HepG2 (cell line): ENCODE measurements around the gene TMBIM6. TPM values are rescaled to one million over a fixed set of nuclear protein-coding genes. Genes with fewer than 3 reads are reported as not detected.
"Not testable (repeated sequence)": the region's sequence is repeated elsewhere in the genome, so short reads cannot be mapped to it uniquely, and the experiment has no call there.

Source experiments
- ATAC-seq: fragments of 200-7000 bp; cut with Tn5 transposase; 3 replicates; pipeline ENCODE4 v1.9.1; 2020; ENCODE audit warnings: mild to moderate bottlenecking, moderate library complexity
- BruUV-seq: library from RNA; stranded (reverse); fragments of 400-500 nt; replicated peaks from 2 replicates; lab custom pipeline; 2021; lab: Mats Ljungman, UMichigan
- CTCF ChIA-PET: fragments of 300-600 bp; formaldehyde crosslinking; extraction: SDS; loops from one replicate; lab custom pipeline; 2021; ENCODE audit warnings: low total read pairs, inconsistent platforms, low intra/inter-chr PET ratio; lab: Yijun Ruan, JAX
- POLR2A ChIA-PET: fragments of 350-600 bp; sonication (Branson Sonifier 250); formaldehyde crosslinking; loops from one replicate; lab custom pipeline; 2020; ENCODE audit warnings: antibody characterized with exemption, inconsistent platforms; lab: Yijun Ruan, JAX
- DNase-seq: peaks from one replicate; pipeline ENCODE4 v3.0.0-alpha.2; 2015; ENCODE audit warnings: low spot score
- FAIRE-seq: peaks from 3 replicates; lab custom pipeline; 2011; peaks lifted over from hg19 to GRCh38; lab: Jason Lieb, UNC
- H2AFZ ChIP-seq: one replicate; pipeline ENCODE4 v1.6.1; 2011; ENCODE audit warnings: low read length, inconsistent platforms
- H3K27ac ChIP-seq: fragments of 300-600 bp; 3 replicates; pipeline ENCODE4 v1.8.0; 2011; ENCODE audit warnings: mixed run types, mild to moderate bottlenecking, mixed read lengths, low read length, inconsistent platforms; ENCODE audit not compliant: insufficient read depth; ENCODE audit errors: extremely low read length
- H3K27me3 ChIP-seq, 2 experiments: fragments of 200-600 bp in 1 of 2; 2 replicates in 1 of 2; 3 replicates in 1 of 2; pipeline versions ENCODE4 v1.6.0 to v1.8.0; 2011; ENCODE audit warnings: low read length in 2 of 2, mild to moderate bottlenecking in 2 of 2, moderate library complexity in 2 of 2, inconsistent platforms in 1 of 2; ENCODE audit not compliant: insufficient read depth in 2 of 2, control insufficient read depth in 1 of 2
- H3K36me3 ChIP-seq, 2 experiments: fragments of 200-600 bp in 1 of 2; replicated peaks in 1 of 2; 2 replicates in 1 of 2; 3 replicates in 1 of 2; pipeline versions ENCODE4 v1.5.1 to v1.8.0; 2011; ENCODE audit warnings: low read length in 2 of 2, inconsistent platforms in 1 of 2; ENCODE audit not compliant: insufficient read depth in 2 of 2, control insufficient read depth in 1 of 2
- H3K4me1 ChIP-seq: 2 replicates; pipeline ENCODE4 v1.5.1; 2012; ENCODE audit warnings: low read length, inconsistent platforms; ENCODE audit not compliant: insufficient read depth
- H3K4me2 ChIP-seq: 2 replicates; pipeline ENCODE4 v1.6.0; 2011; ENCODE audit warnings: low read depth, low read length, inconsistent platforms
- H3K4me3 ChIP-seq, 3 experiments: fragments of 200-600 bp in 1 of 3; sonication (generic), shearing (Covaris generic) in 1 of 3; replicated peaks in 1 of 3; 2 replicates each; pipeline ENCODE4 v1.5.1; 2011 to 2016; ENCODE audit warnings: low read length in 3 of 3, inconsistent platforms in 2 of 3, low read depth in 2 of 3, mild to moderate bottlenecking in 2 of 3, control low read depth in 1 of 3, mixed read lengths in 1 of 3; ENCODE audit not compliant: insufficient read depth in 1 of 3
- H3K79me2 ChIP-seq: one replicate; pipeline ENCODE4 v1.6.1; 2011; ENCODE audit warnings: low read length, inconsistent platforms; ENCODE audit not compliant: insufficient read depth
- H3K9ac ChIP-seq: 2 replicates; pipeline ENCODE4 v1.6.0; 2011; ENCODE audit warnings: mild to moderate bottlenecking, low read depth, low read length, inconsistent platforms; ENCODE audit not compliant: insufficient read depth
- H3K9me3 ChIP-seq: 2 replicates; pipeline ENCODE4 v1.5.1; 2012; ENCODE audit warnings: mild to moderate bottlenecking, low read length
- H4K20me1 ChIP-seq: 2 replicates; pipeline ENCODE4 v1.6.0; 2011; ENCODE audit warnings: inconsistent platforms, mild to moderate bottlenecking, low read length, moderate library complexity; ENCODE audit not compliant: insufficient read depth
- ARHGAP35 ChIP-seq: sonication (generic); formaldehyde crosslinking; IDR thresholded peaks from 2 replicates; pipeline ENCODE4 v1.9.0; 2022; ENCODE audit warnings: mild to moderate bottlenecking, inconsistent platforms, moderate library complexity, missing genetic modification reagents, borderline replicate concordance
- CEBPB ChIP-seq: IDR thresholded peaks from 2 replicates; pipeline ENCODE4 v1.6.1; 2011; ENCODE audit warnings: low read depth, low read length, improper control_type of control experiment, borderline replicate concordance
- CEBPG ChIP-seq: IDR thresholded peaks from 2 replicates; pipeline ENCODE4 v1.6.1; 2016
- ETV5 ChIP-seq: IDR thresholded peaks from 2 replicates; pipeline ENCODE4 v1.6.1; 2018; ENCODE audit warnings: missing biosample characterization, missing genetic modification reagents, inconsistent platforms, borderline replicate concordance
- FLYWCH1 ChIP-seq: sonication (generic); formaldehyde crosslinking; IDR thresholded peaks from 2 replicates; pipeline ENCODE4 v1.8.1; 2023; ENCODE audit warnings: mild to moderate bottlenecking, missing genetic modification reagents
- IRF2 ChIP-seq: IDR thresholded peaks from 2 replicates; pipeline ENCODE4 v1.6.1; 2018; ENCODE audit warnings: missing genetic modification reagents, missing compliant biosample characterization
- MYNN ChIP-seq: sonication (generic); formaldehyde crosslinking; IDR thresholded peaks from 2 replicates; pipeline ENCODE4 v1.4.0; 2020; ENCODE audit warnings: mild to moderate bottlenecking, low read depth, missing genetic modification reagents
- NFE2L2 ChIP-seq: fragments of 150-350 bp; IDR thresholded peaks from 2 replicates; pipeline ENCODE4 v1.6.1; 2014; ENCODE audit warnings: low read length
- SP5 ChIP-seq: IDR thresholded peaks from 2 replicates; pipeline ENCODE4 v1.6.1; 2016; ENCODE audit warnings: low read depth, borderline replicate concordance
- U2AF2 ChIP-seq: fragments of 200-400 bp; formaldehyde crosslinking; IDR thresholded peaks from 2 replicates; pipeline ENCODE4 v1.6.1; 2017; ENCODE audit warnings: low read depth, mild to moderate bottlenecking, low read length
- ZNF335 ChIP-seq: sonication (generic); formaldehyde crosslinking; IDR thresholded peaks from 2 replicates; pipeline ENCODE4 v1.4.0; 2020; ENCODE audit warnings: missing genetic modification reagents
- ZNF598 ChIP-seq: sonication (generic); formaldehyde crosslinking; IDR thresholded peaks from 2 replicates; pipeline ENCODE4 v1.5.1; 2020; ENCODE audit warnings: mild to moderate bottlenecking, missing genetic modification reagents, borderline replicate concordance
- ZNF841 ChIP-seq: sonication (generic); formaldehyde crosslinking; IDR thresholded peaks from 2 replicates; pipeline ENCODE4 v1.8.1; 2023; ENCODE audit warnings: missing genetic modification reagents, borderline replicate concordance
- ZSCAN12 ChIP-seq: sonication (generic); formaldehyde crosslinking; IDR thresholded peaks from 2 replicates; pipeline ENCODE4 v1.9.0; 2021; ENCODE audit warnings: mild to moderate bottlenecking, missing genetic modification reagents
- WGBS: methylation state at CpG from one replicate; pipeline ENCODE4 v1.1.6; 2017; ENCODE audit warnings: low lambda C conversion rate; 5-methylcytosine and 5-hydroxymethylcytosine counted together
- in situ Hi-C: cut with HindIII; loops from 2 replicates; pipeline ENCODE4 v1.10.0; 2017; ENCODE audit warnings: low pct_unique_long_range_greater_than_20kb; ENCODE audit not compliant: extremely low pct_ligation_motif_present
- intact Hi-C: fragments of 100-400 bp; cut with micrococcal nuclease; formaldehyde crosslinking; loops from one replicate; pipeline ENCODE4 v1.10.0; 2022; ENCODE audit not compliant: unreplicated experiment
- polyA plus RNA-seq, 8 experiments: library from polyadenylated mRNA; depleted of rRNA in 3 of 8; stranded (reverse) in 7 of 8; unstranded in 1 of 8; fragments of >200 nt; fragmentation: Illumina TruSeq in 4 of 8; extraction: Trizol in 4 of 8; gene quantifications; 2 replicates each; pipeline versions ENCODE4 v1.2.1 to v1.2.3, GENCODE V29; 2011 to 2016; ENCODE audit warnings: low read depth in 4 of 8, missing spikeins in 1 of 8, mixed read lengths in 1 of 8; ENCODE audit not compliant: insufficient read depth in 1 of 8
- total RNA-seq, 5 experiments: library from RNA; depleted of rRNA; stranded (reverse); fragments of >200 nt; fragmentation: Illumina TruSeq; extraction: Trizol; gene quantifications; 2 replicates each; pipeline ENCODE4 v1.2.3, GENCODE V29; 2016; ENCODE audit warnings: low read depth in 1 of 5
- TF ChIP-seq, protein P1 (sequence below): IDR thresholded peaks from 2 replicates; pipeline ENCODE4 v1.6.1; 2016; ENCODE audit warnings: low read depth, control low read depth
- TF ChIP-seq, protein P2 (sequence below): IDR thresholded peaks from 2 replicates; pipeline ENCODE4 v1.6.1; 2016; ENCODE audit warnings: missing compliant biosample characterization, missing genetic modification reagents, borderline replicate concordance
- TF ChIP-seq, protein P3 (sequence below): sonication (generic); formaldehyde crosslinking; IDR thresholded peaks from 2 replicates; pipeline ENCODE4 v1.4.0; 2020; ENCODE audit warnings: mild to moderate bottlenecking, missing genetic modification reagents

Gene TMBIM6
- total and polyA plus RNA-seq, 2 of the 13 experiments (the other 11 are each of a cell fraction or from before 2014, with no cell fraction given) = 412 to 468 TPM

DNA sequence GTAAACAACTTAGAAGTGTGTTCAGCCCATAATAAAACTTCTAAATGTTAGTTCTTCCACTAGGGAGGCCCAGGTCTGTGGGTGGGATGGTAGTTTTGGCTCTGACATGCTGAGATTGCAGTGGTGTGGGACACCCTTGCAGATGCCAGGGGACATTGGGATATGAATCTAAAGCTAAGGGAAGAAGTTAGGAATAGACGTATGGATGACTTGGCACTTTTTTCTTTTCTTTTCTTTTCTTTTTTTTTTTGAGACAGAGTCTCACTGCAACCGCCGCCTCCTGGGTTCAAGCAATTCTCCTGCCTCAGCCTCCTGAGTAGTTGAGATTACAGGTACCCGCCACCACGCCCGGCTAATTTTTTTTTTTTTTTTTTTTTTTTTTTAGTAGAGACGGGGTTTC, 31.7 kb downstream of the TMBIM6 start:
- H3K9me3 ChIP-seq, H3K9ac ChIP-seq, H3K4me2 ChIP-seq, CTCF ChIA-PET, ATAC-seq, H3K27me3 ChIP-seq, H3K36me3 ChIP-seq, H3K79me2 ChIP-seq, H2AFZ ChIP-seq, BruUV-seq, H4K20me1 ChIP-seq, H3K4me3 ChIP-seq, H3K27ac ChIP-seq, DNase-seq, FAIRE-seq: not testable (repeated sequence)
- intact Hi-C loops = loop anchor here (10.0 kb wide), 1 partner anchor 48 kb away; no protein-coding TSS in a partner anchor
- POLR2A ChIA-PET = interaction anchor here (1.3 kb wide), 1 partner anchor 32 kb away, joined by 8 read pairs; the partner anchor contains the start of gene TMBIM6
- TF ChIP-seq NFE2L2 = peak; percentile 60; the same call in 1 of the 2 replicates
- WGBS = 82% methylated on average over 7 of the region's 7 CpGs
- peaks cover 16% of the 10 kb centered on the region for H3K4me1 ChIP-seq
- in situ Hi-C loops = loop anchor here (10.0 kb wide), 1 partner anchor 62 kb away; no protein-coding TSS in a partner anchor

DNA sequence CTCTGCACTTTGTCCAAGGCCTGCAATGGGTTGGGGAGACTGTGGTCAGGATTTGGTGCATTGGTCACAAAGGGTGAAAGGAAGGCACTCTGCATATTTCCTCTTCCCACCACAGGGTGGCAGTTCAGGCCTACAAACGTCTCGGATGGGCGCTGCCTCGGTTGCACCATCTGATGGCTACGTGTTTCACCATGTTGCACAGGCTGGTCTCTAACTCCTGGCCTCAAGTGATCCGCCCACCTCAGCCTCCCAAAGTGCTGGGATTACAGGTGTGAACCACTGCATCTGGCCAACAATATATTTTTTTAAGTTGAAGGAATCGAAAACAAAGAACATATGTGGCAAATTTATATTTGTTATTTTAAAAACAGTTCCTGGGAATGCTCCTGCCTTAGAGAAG, 35.1 kb downstream of the TMBIM6 start:
- no peak overlapping the region for H3K9ac ChIP-seq
- H3K4me3 ChIP-seq = no peak overlapping the region
- peak; percentile 87 for FAIRE-seq
- BruUV-seq = no TSS peak
- no peaks in the 10 kb centered on the region for H3K79me2 ChIP-seq
- H3K27me3 ChIP-seq = peaks cover 0 to 4% of the 10 kb centered on the region in 2 experiments; a peak in 1 of 5 replicates
- DNase-seq = peak; percentile 66
- peak; percentile 91 for ATAC-seq
- in situ Hi-C loops (loop anchor here (10.0 kb wide), 1 partner anchor 58 kb away; no protein-coding TSS in a partner anchor), intact Hi-C loops (loop anchor here (1.0 to 10.0 kb wide), 3 partner anchors 52 to 91 kb away; no protein-coding TSS in a partner anchor)
- WGBS = under 1% methylated on average over 7 of the region's 7 CpGs
- H3K36me3 ChIP-seq = no peaks in the 10 kb centered on the region
- H2AFZ ChIP-seq = no peak overlapping the region
- peak overlapping the region; percentile 54 for H3K4me2 ChIP-seq
- H3K9me3 ChIP-seq = no peaks in the 10 kb centered on the region
- peaks cover 16% of the 10 kb centered on the region for H3K4me1 ChIP-seq
- ChIA-PET POLR2A (no interaction called here), CTCF (interaction anchor here (1.1 to 4.4 kb wide), 4 partner anchors 35 to 91 kb away, joined by 3 to 39 read pairs (median 12); partner anchors contain the start of gene TMBIM6)
- no peak overlapping the region for H3K27ac ChIP-seq
- H4K20me1 ChIP-seq = no peaks in the 10 kb centered on the region
- TF ChIP-seq MYNN (CRISPR knock-in tag) (no peak), FLYWCH1 (CRISPR knock-in tag) (no peak), ZNF841 (CRISPR knock-in tag) (no peak), ARHGAP35 (CRISPR knock-in tag) (no peak), ZSCAN12 (CRISPR knock-in tag) (no peak), CEBPG (CRISPR knock-in tag) (peak; percentile 85), CEBPB (peak; percentile 88), IRF2 (0 out of 2 replicates have a peak, but pooled peaks have one; percentile 35), ZNF335 (no peak), U2AF2 (no peak), SP5 (CRISPR knock-in tag) (no peak), ETV5 (CRISPR knock-in tag) (0 out of 2 replicates have a peak, but pooled peaks have one; percentile 19), ZNF598 (no peak)
- TF ChIP-seq, protein P1, sequence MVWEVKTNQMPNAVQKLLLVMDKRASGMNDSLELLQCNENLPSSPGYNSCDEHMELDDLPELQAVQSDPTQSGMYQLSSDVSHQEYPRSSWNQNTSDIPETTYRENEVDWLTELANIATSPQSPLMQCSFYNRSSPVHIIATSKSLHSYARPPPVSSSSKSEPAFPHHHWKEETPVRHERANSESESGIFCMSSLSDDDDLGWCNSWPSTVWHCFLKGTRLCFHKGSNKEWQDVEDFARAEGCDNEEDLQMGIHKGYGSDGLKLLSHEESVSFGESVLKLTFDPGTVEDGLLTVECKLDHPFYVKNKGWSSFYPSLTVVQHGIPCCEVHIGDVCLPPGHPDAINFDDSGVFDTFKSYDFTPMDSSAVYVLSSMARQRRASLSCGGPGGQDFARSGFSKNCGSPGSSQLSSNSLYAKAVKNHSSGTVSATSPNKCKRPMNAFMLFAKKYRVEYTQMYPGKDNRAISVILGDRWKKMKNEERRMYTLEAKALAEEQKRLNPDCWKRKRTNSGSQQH = no peak
- TF ChIP-seq, protein P2, sequence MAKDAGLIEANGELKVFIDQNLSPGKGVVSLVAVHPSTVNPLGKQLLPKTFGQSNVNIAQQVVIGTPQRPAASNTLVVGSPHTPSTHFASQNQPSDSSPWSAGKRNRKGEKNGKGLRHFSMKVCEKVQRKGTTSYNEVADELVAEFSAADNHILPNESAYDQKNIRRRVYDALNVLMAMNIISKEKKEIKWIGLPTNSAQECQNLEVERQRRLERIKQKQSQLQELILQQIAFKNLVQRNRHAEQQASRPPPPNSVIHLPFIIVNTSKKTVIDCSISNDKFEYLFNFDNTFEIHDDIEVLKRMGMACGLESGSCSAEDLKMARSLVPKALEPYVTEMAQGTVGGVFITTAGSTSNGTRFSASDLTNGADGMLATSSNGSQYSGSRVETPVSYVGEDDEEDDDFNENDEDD (CRISPR knock-in tag) = no peak
- TF ChIP-seq, protein P3, sequence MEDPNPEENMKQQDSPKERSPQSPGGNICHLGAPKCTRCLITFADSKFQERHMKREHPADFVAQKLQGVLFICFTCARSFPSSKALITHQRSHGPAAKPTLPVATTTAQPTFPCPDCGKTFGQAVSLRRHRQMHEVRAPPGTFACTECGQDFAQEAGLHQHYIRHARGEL (CRISPR knock-in tag) = no peak
